Smooth muscle cell (in vitro differentiated cells): Measurements from ENCODE around the gene NKPD1. TPM values are rescaled to one million over a fixed set of nuclear protein-coding genes. Genes with fewer than 3 reads are reported as not detected.

ENCODE experiments used
- DNase-seq: peaks from one replicate; lab custom pipeline; 2025; ENCODE audit not compliant: unreplicated experiment; lab: John Stamatoyannopoulos, UW
- H2AFZ ChIP-seq: fragments of 200-600 bp; sonication (generic); 2 replicates; pipeline ENCODE4 v1.6.0; 2016; ENCODE audit warnings: antibody characterized with exemption, low read depth, mild to moderate bottlenecking
- H3F3A ChIP-seq: fragments of 200-600 bp; sonication (generic); 2 replicates; pipeline ENCODE4 v1.6.0; 2017; ENCODE audit warnings: antibody characterized with exemption, low read depth
- H3K27ac ChIP-seq: fragments of 200-600 bp; sonication (generic); 2 replicates; pipeline ENCODE4 v1.5.1; 2016; ENCODE audit warnings: low read depth, mild to moderate bottlenecking
- H3K27me3 ChIP-seq: fragments of 200-600 bp; sonication (generic); 2 replicates; pipeline ENCODE4 v1.6.1; 2016; ENCODE audit warnings: low read depth, mild to moderate bottlenecking
- H3K36me3 ChIP-seq: fragments of 200-600 bp; sonication (generic); 2 replicates; pipeline ENCODE4 v1.5.1; 2016; ENCODE audit warnings: low read depth
- H3K4me1 ChIP-seq: fragments of 200-600 bp; sonication (generic); 2 replicates; pipeline ENCODE4 v1.5.1; 2016; ENCODE audit warnings: low read depth
- H3K4me2 ChIP-seq: fragments of 200-600 bp; sonication (generic); 2 replicates; pipeline ENCODE4 v1.6.0; 2016; ENCODE audit warnings: mild to moderate bottlenecking
- H3K4me3 ChIP-seq: fragments of 200-600 bp; sonication (generic); 2 replicates; pipeline ENCODE4 v1.5.1; 2016; ENCODE audit warnings: mild to moderate bottlenecking
- H3K79me2 ChIP-seq: fragments of 200-600 bp; sonication (generic); 2 replicates; pipeline ENCODE4 v1.6.0; 2016; ENCODE audit warnings: low read depth, mild to moderate bottlenecking
- H3K9ac ChIP-seq: fragments of 200-600 bp; sonication (generic); 2 replicates; pipeline ENCODE4 v1.6.0; 2016; ENCODE audit warnings: low read depth
- H3K9me3 ChIP-seq: fragments of 200-600 bp; sonication (generic); replicated peaks from 2 replicates; pipeline ENCODE4 v1.5.1; 2016; ENCODE audit warnings: low read depth
- H4K20me1 ChIP-seq: fragments of 200-600 bp; sonication (generic); 2 replicates; pipeline ENCODE4 v1.6.0; 2016; ENCODE audit warnings: low read depth
- WGBS: methylation state at CpG from one replicate; pipeline ENCODE4 v1.1.7; 2016; ENCODE audit warnings: low lambda C conversion rate; 5-methylcytosine and 5-hydroxymethylcytosine counted together
- polyA plus RNA-seq: library from polyadenylated mRNA; unstranded; fragments of >200 nt; fragmentation: Nextera tagmentation; extraction: Ambion mirVana; gene quantifications from 2 replicates; pipeline ENCODE4 v1.2.1, GENCODE V29; 2016
- total RNA-seq: library from RNA; depleted of rRNA; stranded (reverse); fragments of >200 nt; gene quantifications from 2 replicates; pipeline ENCODE4 v1.2.3, GENCODE V29; 2014
- TF ChIP-seq, protein P1 (sequence below): fragments of 200-600 bp; sonication (generic); IDR thresholded peaks from 2 replicates; pipeline ENCODE4 v1.5.1; 2017; ENCODE audit warnings: borderline replicate concordance, mild to moderate bottlenecking, antibody characterized with exemption; ENCODE audit not compliant: insufficient read depth, poor library complexity, severe bottlenecking

NKPD1 gene
- total and polyA plus RNA-seq, 2 experiments from 2014 or later: 0.13 to 1.6 TPM

DNA sequence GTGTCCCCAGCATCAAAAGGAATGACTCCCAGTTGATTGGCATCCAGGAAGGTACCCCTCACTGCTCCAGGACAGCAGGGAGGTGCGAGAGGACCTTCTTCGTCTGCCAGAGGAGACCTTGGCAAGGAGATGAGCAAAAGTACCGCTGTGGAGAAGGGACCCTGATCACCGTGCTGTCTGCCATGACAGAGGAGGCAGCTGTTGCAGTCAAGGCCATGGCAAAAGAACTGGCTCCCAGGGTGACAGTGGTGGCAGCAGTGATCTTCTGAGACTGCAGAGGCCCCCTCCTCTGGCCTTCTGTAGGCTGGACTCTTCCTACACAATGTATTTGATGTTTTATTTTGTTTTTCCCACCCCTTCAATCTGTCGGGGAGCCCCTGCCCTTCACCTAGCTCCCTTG, 32.0 kb downstream of the NKPD1 start:
- Histone ChIP-seq H3K9me3 (no peaks in the 10 kb centered on the region), H3K4me2 (no peak overlapping the region), H4K20me1 (peaks cover 99% of the 10 kb centered on the region), H3K36me3 (no peaks in the 10 kb centered on the region), H3K27ac (no peak overlapping the region), H3K9ac (no peak overlapping the region), H2AFZ (no peak overlapping the region), H3K4me1 (peaks cover 5% of the 10 kb centered on the region), H3K27me3 (no peaks in the 10 kb centered on the region), H3F3A (no peaks in the 10 kb centered on the region), H3K79me2 (peaks cover 60% of the 10 kb centered on the region), H3K4me3 (no peak overlapping the region)
- DNase-seq: no peak
- 96% methylated on average over 5 of the region's 5 CpGs for WGBS
- TF ChIP-seq, protein P1, sequence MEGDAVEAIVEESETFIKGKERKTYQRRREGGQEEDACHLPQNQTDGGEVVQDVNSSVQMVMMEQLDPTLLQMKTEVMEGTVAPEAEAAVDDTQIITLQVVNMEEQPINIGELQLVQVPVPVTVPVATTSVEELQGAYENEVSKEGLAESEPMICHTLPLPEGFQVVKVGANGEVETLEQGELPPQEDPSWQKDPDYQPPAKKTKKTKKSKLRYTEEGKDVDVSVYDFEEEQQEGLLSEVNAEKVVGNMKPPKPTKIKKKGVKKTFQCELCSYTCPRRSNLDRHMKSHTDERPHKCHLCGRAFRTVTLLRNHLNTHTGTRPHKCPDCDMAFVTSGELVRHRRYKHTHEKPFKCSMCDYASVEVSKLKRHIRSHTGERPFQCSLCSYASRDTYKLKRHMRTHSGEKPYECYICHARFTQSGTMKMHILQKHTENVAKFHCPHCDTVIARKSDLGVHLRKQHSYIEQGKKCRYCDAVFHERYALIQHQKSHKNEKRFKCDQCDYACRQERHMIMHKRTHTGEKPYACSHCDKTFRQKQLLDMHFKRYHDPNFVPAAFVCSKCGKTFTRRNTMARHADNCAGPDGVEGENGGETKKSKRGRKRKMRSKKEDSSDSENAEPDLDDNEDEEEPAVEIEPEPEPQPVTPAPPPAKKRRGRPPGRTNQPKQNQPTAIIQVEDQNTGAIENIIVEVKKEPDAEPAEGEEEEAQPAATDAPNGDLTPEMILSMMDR: no peak

GRCh38 chr19:45128146-45128545, 32.6 kb downstream of the NKPD1 start:
- Histone ChIP-seq H4K20me1 (peaks cover 99% of the 10 kb centered on the region), H3F3A (no peaks in the 10 kb centered on the region), H3K9ac (no peak overlapping the region), H3K36me3 (no peaks in the 10 kb centered on the region), H3K79me2 (peaks cover 56% of the 10 kb centered on the region), H3K9me3 (no peaks in the 10 kb centered on the region), H2AFZ (no peak overlapping the region), H3K27me3 (no peaks in the 10 kb centered on the region), H3K4me2 (no peak overlapping the region), H3K27ac (no peak overlapping the region), H3K4me1 (peaks cover 5% of the 10 kb centered on the region), H3K4me3 (no peak overlapping the region)
- WGBS: 94% methylated on average over 5 of the region's 5 CpGs
- DNase-seq: no peak
- TF ChIP-seq, protein P1: no peak

DNA sequence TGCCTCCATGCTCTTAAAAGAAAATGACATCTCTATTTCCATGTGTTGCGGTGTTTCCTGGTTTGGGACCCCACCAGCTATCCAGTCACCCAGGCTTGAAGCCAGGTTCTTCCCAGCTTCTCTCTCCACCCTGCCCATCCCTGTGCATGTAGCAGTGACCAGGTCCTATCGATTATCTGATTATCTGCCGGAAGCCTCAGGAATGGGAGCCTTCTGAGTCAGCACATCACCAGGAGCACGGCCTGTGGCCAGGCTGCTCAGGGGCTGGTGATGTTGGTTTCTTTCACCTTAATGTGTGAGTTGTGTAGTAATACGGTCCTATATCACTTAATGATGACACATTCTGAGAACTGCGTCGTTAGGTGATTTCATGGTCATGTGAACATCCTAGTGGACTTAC, 34.1 kb downstream of the NKPD1 start:
- 86% methylated on average over 7 of the region's 7 CpGs for WGBS
- Histone ChIP-seq H4K20me1 (peaks cover 99% of the 10 kb centered on the region), H3K4me1 (peaks cover 5% of the 10 kb centered on the region), H3K27me3 (no peaks in the 10 kb centered on the region), H3K79me2 (peaks cover 53% of the 10 kb centered on the region), H3K9me3 (no peaks in the 10 kb centered on the region), H3K4me2 (no peak overlapping the region), H3F3A (no peaks in the 10 kb centered on the region), H3K9ac (no peak overlapping the region), H3K36me3 (no peaks in the 10 kb centered on the region), H3K4me3 (no peak overlapping the region), H2AFZ (no peak overlapping the region), H3K27ac (no peak overlapping the region)
- no peak for DNase-seq
- TF ChIP-seq, protein P1: no peak

DNA sequence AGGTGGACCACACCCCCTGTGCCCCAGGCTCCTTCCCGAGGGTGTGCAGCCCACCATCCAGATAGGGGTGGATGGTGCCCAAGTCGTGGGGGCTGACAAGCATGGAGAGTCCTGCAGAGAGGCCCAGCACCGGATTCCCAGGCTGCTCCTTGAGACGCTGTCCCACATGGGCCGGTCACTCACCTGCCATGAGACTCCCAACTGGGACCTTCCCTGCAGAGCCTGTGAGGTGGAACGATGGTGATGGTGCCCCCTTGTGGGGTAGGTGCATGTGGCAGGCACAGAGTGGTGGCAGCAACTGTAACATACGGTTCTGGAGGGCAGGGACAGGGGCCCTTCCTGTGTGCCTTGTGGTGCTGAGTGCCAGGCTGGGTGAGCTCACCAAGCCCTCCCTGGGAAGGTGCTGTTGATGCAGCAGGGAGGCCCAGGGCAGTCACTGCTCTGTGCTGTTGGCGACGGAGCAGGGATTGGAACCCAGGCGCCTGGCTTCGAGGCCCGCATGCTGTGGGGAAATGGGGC, 34.7 kb downstream of the NKPD1 start:
- no peak overlapping the region for H3K9ac ChIP-seq
- H2AFZ ChIP-seq: no peak overlapping the region
- no peaks in the 10 kb centered on the region for H3K9me3 ChIP-seq
- no peaks in the 10 kb centered on the region for H3K27me3 ChIP-seq
- no peaks in the 10 kb centered on the region for H3F3A ChIP-seq
- no peaks in the 10 kb centered on the region for H3K36me3 ChIP-seq
- peak; percentile 11 for DNase-seq
- peaks cover 58% of the 10 kb centered on the region for H3K79me2 ChIP-seq
- no peak overlapping the region for H3K27ac ChIP-seq
- H3K4me2 ChIP-seq: no peak overlapping the region
- TF ChIP-seq, protein P1: peak; percentile 65
- 66% methylated on average over 12 of the region's 12 CpGs for WGBS
- H3K4me3 ChIP-seq: no peak overlapping the region
- H3K4me1 ChIP-seq: peaks cover 5% of the 10 kb centered on the region
- peaks cover 99% of the 10 kb centered on the region for H4K20me1 ChIP-seq
